ENCODE results near the gene RTL9. TPM values are rescaled to one million over a fixed set of nuclear protein-coding genes. Genes with fewer than 3 reads are reported as not detected.

The RTL9 gene
- total RNA-seq, 1 experiment from 2014 or later = 0.09 TPM

DNA sequence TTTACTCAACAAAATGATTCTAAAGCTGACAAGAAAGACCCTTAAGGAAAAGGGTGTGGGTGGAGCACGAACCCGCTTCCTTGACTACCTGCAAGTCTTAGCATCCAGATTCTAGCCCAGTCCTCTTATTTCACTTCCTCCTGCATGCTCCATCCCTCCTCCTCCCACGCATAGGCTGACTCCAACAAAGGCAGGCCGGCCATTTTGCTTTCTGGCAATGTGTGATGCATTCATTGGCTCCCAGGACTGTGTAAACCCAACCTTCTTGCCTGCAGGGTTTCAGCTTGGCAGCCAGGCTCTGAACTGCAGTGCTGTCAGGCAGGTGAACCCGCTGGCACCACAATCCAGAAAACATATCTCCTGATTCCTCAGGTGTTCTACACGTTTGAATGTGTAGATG, 39.3 kb downstream of the RTL9 start:
- CTCF ChIA-PET = no interaction called here
- no peaks in the 10 kb centered on the region for H3K27me3 ChIP-seq (replicated peaks; ENCODE audit: control insufficient read depth, insufficient read depth, low read length)
- POLR2A ChIA-PET = no interaction called here
- Mint-ChIP-seq H3K4me1 (ENCODE audit: low read depth, unreplicated experiment) (peaks cover 22% of the 10 kb centered on the region), H3K9me3 (ENCODE audit: unreplicated experiment) (no peaks in the 10 kb centered on the region), H3K27ac (ENCODE audit: unreplicated experiment) (no peak overlapping the region), H3K4me3 (ENCODE audit: unreplicated experiment) (no peak overlapping the region), H3K36me3 (ENCODE audit: insufficient read depth, unreplicated experiment) (no peaks in the 10 kb centered on the region), H3K27me3 (ENCODE audit: insufficient read depth, unreplicated experiment) (no peaks in the 10 kb centered on the region)
- BruUV-seq (replicated peaks) = no TSS peak
- no peak for DNase-seq
- no peaks in the 10 kb centered on the region for H3K9me3 ChIP-seq
- H3K36me3 ChIP-seq (ENCODE audit: control insufficient read depth, insufficient read depth, low read length) = no peaks in the 10 kb centered on the region
- no peak overlapping the region for H3K4me3 ChIP-seq (ENCODE audit: low read depth, low read length)
- intact Hi-C loops (cut with micrococcal nuclease; ENCODE audit: unreplicated experiment) = loop anchor here (2.0 kb wide), 1 partner anchor 79 kb away; the partner anchor contains the start of gene AMMECR1
- H3K4me1 ChIP-seq = peaks cover 10% of the 10 kb centered on the region; the same call in 1 of the 2 replicates
- no peak for TF ChIP-seq CTCF (IDR thresholded peaks at IDR 0.05; ENCODE audit: insufficient read depth in 1 of 2, low read depth in 1 of 2, low read length in 1 of 2, severe bottlenecking in 1 of 2, unreplicated experiment in 1 of 2)

DNA sequence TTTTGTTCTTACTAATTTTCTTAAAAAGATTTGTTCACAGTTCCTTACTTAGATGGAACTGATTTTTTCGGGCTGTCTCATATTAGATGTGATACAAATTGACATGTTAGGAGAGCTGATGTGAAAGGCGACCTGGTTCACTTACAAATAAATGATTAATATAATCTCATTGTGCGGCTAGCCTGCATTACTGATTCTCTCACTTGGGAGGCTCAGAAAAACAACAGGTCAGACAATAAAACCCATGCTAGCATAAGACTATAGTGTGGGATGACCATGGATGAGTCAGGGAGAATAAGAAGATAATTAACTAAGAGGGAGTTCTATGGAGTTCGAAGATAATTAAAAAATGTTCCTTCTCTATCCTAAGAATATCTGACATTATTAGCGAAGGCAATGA, 40.8 kb downstream of the RTL9 start:
- intact Hi-C loops (cut with micrococcal nuclease; ENCODE audit: unreplicated experiment) = no loop called here
- H3K9me3 ChIP-seq = no peaks in the 10 kb centered on the region
- no peak for DNase-seq
- H3K9me3 Mint-ChIP-seq (ENCODE audit: unreplicated experiment) = no peaks in the 10 kb centered on the region
- ChIA-PET POLR2A (no interaction called here), CTCF (no interaction called here)
- no peaks in the 10 kb centered on the region for H3K27me3 ChIP-seq (replicated peaks; ENCODE audit: control insufficient read depth, insufficient read depth, low read length)
- no peaks in the 10 kb centered on the region for H3K36me3 Mint-ChIP-seq (ENCODE audit: insufficient read depth, unreplicated experiment)
- BruUV-seq (replicated peaks) = no TSS peak
- no peaks in the 10 kb centered on the region for H3K36me3 ChIP-seq (ENCODE audit: control insufficient read depth, insufficient read depth, low read length)
- peaks cover 22% of the 10 kb centered on the region for H3K4me1 Mint-ChIP-seq (ENCODE audit: low read depth, unreplicated experiment)
- peaks cover 12% of the 10 kb centered on the region; the same call in 1 of the 2 replicates for H3K4me1 ChIP-seq
- no peak overlapping the region for H3K4me3 Mint-ChIP-seq (ENCODE audit: unreplicated experiment)
- H3K27me3 Mint-ChIP-seq (ENCODE audit: insufficient read depth, unreplicated experiment) = no peaks in the 10 kb centered on the region
- no peak overlapping the region for H3K27ac Mint-ChIP-seq (ENCODE audit: unreplicated experiment)
- H3K4me3 ChIP-seq (ENCODE audit: low read depth, low read length) = no peak overlapping the region
- no peak for TF ChIP-seq CTCF (IDR thresholded peaks at IDR 0.05; ENCODE audit: insufficient read depth in 1 of 2, low read depth in 1 of 2, low read length in 1 of 2, severe bottlenecking in 1 of 2, unreplicated experiment in 1 of 2)

GRCh38 chrX:110399966-110400365, 41.3 kb downstream of the RTL9 start:
- CTCF ChIA-PET = no interaction called here
- no peak overlapping the region for H3K4me3 ChIP-seq (ENCODE audit: low read depth, low read length)
- no peak for TF ChIP-seq CTCF (IDR thresholded peaks at IDR 0.05; ENCODE audit: insufficient read depth in 1 of 2, low read depth in 1 of 2, low read length in 1 of 2, severe bottlenecking in 1 of 2, unreplicated experiment in 1 of 2)
- H3K27ac Mint-ChIP-seq (ENCODE audit: unreplicated experiment) = no peak overlapping the region
- no peaks in the 10 kb centered on the region for H3K36me3 ChIP-seq (ENCODE audit: control insufficient read depth, insufficient read depth, low read length)
- peaks cover 22% of the 10 kb centered on the region for H3K4me1 Mint-ChIP-seq (ENCODE audit: low read depth, unreplicated experiment)
- POLR2A ChIA-PET = no interaction called here
- DNase-seq = no peak
- no peak overlapping the region for H3K4me3 Mint-ChIP-seq (ENCODE audit: unreplicated experiment)
- no peaks in the 10 kb centered on the region for H3K27me3 ChIP-seq (replicated peaks; ENCODE audit: control insufficient read depth, insufficient read depth, low read length)
- H3K9me3 ChIP-seq = no peaks in the 10 kb centered on the region
- peaks cover 12% of the 10 kb centered on the region; the same call in 1 of the 2 replicates for H3K4me1 ChIP-seq
- intact Hi-C loops (cut with micrococcal nuclease; ENCODE audit: unreplicated experiment) = loop anchor here (2.0 kb wide), 1 partner anchor 239 kb away; no protein-coding TSS in a partner anchor
- no peaks in the 10 kb centered on the region for H3K9me3 Mint-ChIP-seq (ENCODE audit: unreplicated experiment)
- H3K27me3 Mint-ChIP-seq (ENCODE audit: insufficient read depth, unreplicated experiment) = no peaks in the 10 kb centered on the region
- H3K36me3 Mint-ChIP-seq (ENCODE audit: insufficient read depth, unreplicated experiment) = no peaks in the 10 kb centered on the region
- BruUV-seq (replicated peaks) = no TSS peak

Data from Caco-2 (cell line).